Activated CD8-positive, alpha-beta memory T cell treated with anti-CD3 and anti-CD28 coated beads for 24 hours (primary cell): ENCODE measurements around the gene HOOK1.
A peak's percentile ranks its signal among the peaks of the same experiment; 100 is the strongest.

Source experiments
- DNase-seq: peaks from one replicate; pipeline ENCODE4 v3.0.0-alpha.2; 2020

The HOOK1 gene

GRCh38 chr1:59814901-59815825 is at the start of gene HOOK1:
HOOK1 (plus strand) TSS chr1:59814949; CDS start chr1:59815118, 169 bp downstream.
- no peak for DNase-seq

- DNase-seq = no peak
Observed at GRCh38 chr1:59765011-59765730, 49.6 kb upstream of the HOOK1 start.

- no peak for DNase-seq
Observed at GRCh38 chr1:59766227-59766855, 48.4 kb upstream of the HOOK1 start.

- no peak for DNase-seq
Observed at GRCh38 chr1:59767119-59767518, 47.6 kb upstream of the HOOK1 start.

- DNase-seq = no peak
Observed at GRCh38 chr1:59768792-59769735, 45.7 kb upstream of the HOOK1 start.

- DNase-seq = no peak
Observed at GRCh38 chr1:59769736-59770095, 45.0 kb upstream of the HOOK1 start.

- no peak for DNase-seq
Observed at GRCh38 chr1:59771361-59771760, 43.4 kb upstream of the HOOK1 start.

GRCh38 chr1:59775480-59775879 is 39.3 kb upstream of the HOOK1 start:
- no peak for DNase-seq

GRCh38 chr1:59776960-59777852 is 37.5 kb upstream of the HOOK1 start:
- no peak for DNase-seq

- no peak for DNase-seq
Observed at GRCh38 chr1:59779949-59780348, 34.8 kb upstream of the HOOK1 start.

- no peak for DNase-seq
Observed at GRCh38 chr1:59788825-59789224, 25.9 kb upstream of the HOOK1 start.

- no peak for DNase-seq
Observed at GRCh38 chr1:59798600-59798999, 16.1 kb upstream of the HOOK1 start.

GRCh38 chr1:59803458-59804038 is 11.2 kb upstream of the HOOK1 start:
- DNase-seq = no peak

GRCh38 chr1:59804301-59804700 is 10.4 kb upstream of the HOOK1 start:
- DNase-seq = no peak

- no peak for DNase-seq
Observed at GRCh38 chr1:59805554-59805953, 9.2 kb upstream of the HOOK1 start.

- DNase-seq = peak; percentile 89
Observed at GRCh38 chr1:59814180-59814900, 409 bp upstream of the HOOK1 start.

- no peak for DNase-seq
Observed at GRCh38 chr1:59815892-59816291, 1.1 kb downstream of the HOOK1 start.

- no peak for DNase-seq
Observed at GRCh38 chr1:59816318-59816878, 1.6 kb downstream of the HOOK1 start.

GRCh38 chr1:59819566-59820438 is 5.1 kb downstream of the HOOK1 start:
- DNase-seq = no peak
